GM19351 (cell line): ENCODE data around the gene VWF.

ENCODE experiments used
- ATAC-seq: cut with Tn5 transposase; IDR thresholded peaks from one replicate; pipeline ENCODE4 v1.9.1; 2021; ENCODE audit warnings: mild to moderate bottlenecking, moderate library complexity; ENCODE audit not compliant: unreplicated experiment

Gene VWF

DNA sequence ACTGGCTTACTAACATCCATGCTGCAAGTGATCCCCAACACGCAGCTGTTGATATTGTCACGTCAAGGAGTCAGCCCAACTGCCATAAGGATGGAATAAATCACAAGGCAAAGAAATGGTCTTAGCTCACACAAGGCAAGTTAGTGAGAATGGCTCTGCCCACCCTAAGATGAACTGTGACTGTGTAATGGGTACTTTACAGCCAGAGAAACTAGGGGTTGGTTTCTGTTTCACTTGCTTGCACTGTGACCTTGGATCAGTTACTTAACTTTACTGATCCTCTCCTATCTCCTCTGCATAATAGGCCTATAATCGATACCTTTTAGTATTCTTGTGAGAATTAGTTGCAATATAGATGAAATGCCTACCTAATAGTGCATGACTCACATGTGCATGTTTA, 127.2 kb downstream of the VWF start:
- ATAC-seq: no peak

- ATAC-seq: no peak
These were observed 128.0 kb downstream of the VWF start for GRCh38 chr12:5996459-5996858.

GRCh38 chr12:5989621-5990020, 134.8 kb downstream of the VWF start:
- ATAC-seq: no peak

- peak; percentile 63 for ATAC-seq
These were observed 135.8 kb downstream of the VWF start for GRCh38 chr12:5988659-5989116.

DNA sequence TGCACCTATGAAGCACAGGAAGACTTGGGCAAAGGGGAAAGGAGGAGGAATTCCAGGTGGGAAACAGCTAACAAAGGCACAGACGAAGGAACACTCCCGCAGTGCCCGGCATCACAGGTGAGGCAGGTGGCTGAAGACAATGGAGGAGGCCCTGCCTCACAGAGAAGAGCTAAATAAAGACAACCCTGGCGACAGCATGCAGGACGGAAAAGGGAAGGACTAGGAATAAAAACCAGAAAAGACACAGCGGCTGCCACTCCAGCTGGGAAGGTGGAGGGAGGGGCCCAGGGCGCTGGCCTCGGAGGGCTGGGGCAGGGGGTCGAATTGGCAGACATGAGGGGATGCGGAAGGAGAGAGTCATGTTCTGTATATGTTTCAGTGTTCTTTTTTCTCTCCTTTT, 136.4 kb downstream of the VWF start:
- no peak for ATAC-seq

- no peak for ATAC-seq
These were observed 136.9 kb downstream of the VWF start for GRCh38 chr12:5987573-5987972.

GRCh38 chr12:5985471-5985870, 139.0 kb downstream of the VWF start:
- no peak for ATAC-seq

DNA sequence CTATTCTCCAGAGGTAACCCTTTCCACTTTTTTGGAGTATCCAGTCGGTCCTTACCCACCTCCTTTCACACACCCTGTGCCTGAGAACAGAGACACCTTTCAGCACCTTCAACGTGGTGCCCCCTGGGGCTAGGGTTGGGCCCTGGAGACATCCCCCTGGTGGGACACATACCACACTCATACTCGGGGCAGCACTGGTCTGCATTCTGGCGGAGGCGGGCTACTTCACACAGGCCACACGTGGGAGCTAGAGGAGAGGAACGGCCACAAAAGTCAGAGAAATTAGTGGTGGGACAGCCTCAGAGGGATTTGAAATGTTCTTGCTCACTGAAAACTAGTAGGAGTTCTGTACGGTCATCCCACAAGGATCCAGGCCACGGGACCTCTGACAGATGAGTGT, 139.6 kb downstream of the VWF start:
- no peak for ATAC-seq

- ATAC-seq: no peak
These were observed 142.4 kb downstream of the VWF start for GRCh38 chr12:5982106-5982505.

- no peak for ATAC-seq
These were observed 146.9 kb downstream of the VWF start for GRCh38 chr12:5977556-5977955.

- no peak for ATAC-seq
These were observed 147.8 kb downstream of the VWF start for GRCh38 chr12:5976711-5977110.

DNA sequence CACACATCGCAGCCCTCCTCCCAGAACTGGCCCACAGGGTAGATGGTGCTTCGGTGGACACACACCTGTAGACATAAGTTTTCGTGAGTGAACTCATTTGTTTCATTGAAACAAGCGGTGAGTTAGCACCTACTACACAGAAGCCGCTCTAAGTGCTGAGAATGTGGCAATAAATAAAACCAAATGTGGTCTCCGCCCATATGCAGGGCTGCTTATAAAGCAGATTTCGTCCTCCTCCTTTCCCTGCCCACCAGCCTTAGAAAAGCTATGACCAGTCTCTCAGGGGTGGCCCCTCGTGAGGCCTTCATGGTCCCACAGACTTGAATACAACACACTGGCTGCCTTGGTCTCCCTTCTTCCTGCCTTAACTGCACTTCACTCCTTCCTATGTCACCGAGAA, 148.3 kb downstream of the VWF start:
- no peak for ATAC-seq

DNA sequence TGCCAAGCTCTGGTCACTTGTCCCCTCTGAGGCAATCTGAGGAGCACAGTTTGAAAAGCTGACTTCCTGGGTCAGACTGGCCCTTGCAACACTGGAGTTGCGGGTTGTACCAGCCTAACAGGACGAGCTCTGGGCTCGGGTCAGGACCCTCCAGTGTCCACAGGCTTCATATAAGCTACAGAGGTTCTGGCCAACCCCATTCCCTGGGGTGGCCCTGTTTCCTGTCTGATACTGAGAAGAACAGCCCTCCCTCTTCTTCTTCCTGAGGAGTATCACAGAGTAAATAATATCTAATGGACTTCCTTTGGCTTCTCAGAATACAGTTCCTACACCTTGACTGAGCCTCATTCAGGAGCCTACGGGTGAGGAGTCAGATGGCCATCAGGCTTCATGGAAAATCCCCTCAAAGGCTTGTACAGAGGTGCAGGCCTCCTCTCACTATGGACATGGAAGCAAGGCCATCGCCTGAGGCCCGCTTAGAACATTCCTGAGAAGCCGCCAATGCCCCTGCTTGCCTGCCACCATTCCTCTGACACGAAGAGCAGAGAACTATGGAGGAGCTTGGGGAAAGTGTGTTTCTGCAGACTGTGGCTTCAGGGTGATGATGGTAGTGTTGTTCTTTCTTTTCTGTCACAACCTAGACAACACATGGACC, 150.9 kb downstream of the VWF start:
- ATAC-seq: no peak

DNA sequence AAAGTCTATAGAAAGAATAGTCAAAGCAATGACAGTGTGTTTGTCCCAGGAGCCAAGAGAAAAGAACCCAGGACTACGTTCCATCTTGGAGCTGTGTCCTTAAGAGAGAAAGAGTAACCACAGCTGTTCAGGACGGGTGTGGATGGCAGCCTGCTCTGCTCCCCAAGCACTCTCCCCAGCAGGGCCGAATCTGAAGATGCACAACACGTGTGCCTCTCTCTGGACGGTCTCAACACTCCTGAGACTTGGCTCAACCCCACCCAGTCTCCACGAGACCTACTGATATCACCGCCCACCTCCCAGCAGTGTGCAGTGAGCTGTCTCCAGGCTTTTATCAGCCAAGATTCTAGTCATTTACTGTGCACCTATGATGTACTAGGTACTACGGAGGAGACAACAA, 152.1 kb downstream of the VWF start:
- no peak for ATAC-seq

GRCh38 chr12:5971194-5971850, 153.1 kb downstream of the VWF start:
- ATAC-seq: no peak

- ATAC-seq: no peak
These were observed 154.3 kb downstream of the VWF start for GRCh38 chr12:5969974-5970690.

DNA sequence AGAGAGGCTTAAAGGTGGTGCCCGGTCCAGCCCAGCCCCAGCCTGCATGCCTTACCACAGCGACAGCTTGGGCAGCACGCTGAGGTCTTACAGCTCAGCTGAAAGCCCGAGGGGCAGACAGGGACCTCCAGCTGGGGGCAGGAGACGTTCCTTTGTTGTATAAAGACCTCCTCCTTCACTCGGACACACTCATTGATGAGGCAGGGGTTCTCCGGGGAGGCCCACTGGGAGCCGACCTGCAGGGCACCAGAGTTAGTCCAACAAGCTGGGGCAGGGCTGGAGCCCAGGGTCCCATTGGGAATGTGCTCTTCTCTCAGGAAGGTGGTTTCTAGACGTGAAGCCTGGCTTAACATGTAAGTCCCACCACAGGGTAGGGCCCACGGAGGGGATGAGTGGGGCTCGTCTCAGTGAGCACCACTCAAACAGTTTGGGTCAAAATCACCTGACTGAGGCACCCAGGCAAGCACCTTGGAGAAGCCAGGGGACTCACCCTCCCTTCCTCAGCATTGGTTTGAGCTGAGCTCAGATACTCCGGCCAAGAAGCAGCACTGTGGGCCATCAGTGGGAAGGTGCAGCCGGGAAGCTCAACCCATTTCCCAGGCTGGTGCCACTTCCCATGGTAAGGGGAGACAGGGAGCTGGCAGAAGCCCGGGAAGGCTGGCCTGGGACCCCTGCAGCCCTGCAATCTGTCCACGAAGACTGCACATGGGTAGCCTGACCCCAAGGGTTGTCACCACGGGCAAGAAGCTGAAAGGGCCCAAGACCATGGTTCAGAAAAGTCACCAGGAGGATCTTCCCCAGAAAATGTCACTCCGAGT, 155.1 kb downstream of the VWF start:
- no peak for ATAC-seq

GRCh38 chr12:5967645-5968415, 156.6 kb downstream of the VWF start:
- no peak for ATAC-seq

DNA sequence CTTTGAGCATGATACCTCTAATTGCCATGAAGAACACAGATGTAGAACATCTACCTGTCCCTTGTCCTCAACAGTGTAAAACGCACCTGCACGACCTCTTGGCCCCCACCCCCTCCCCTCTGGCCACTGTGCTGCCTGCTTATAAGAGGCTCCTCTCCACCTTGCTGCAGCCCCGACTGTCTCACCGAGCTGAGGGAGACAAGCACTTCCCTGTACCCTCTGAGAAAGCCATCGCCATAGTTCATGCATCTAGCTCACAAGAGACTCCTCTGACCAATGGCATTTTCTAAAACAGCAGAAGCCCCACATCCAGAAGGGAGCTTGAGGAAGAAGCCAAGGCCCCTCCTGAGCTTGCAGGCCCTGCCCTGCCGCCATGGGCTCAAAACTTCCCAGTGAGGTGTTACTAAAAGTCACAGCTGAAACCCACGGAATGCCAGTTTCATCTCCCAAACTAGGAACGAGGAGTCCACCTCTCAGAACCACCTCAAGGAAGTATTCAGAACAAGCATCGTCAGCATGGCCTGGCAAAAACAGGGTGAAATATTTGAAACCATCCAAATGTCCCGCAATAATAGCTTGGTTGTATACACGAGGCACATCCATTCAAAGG, 157.9 kb downstream of the VWF start:
- no peak for ATAC-seq

- no peak for ATAC-seq
These were observed 158.5 kb downstream of the VWF start for GRCh38 chr12:5965950-5966383.
